WTC11 (cell line): ENCODE measurements around the gene TSPAN2. TPM values are rescaled to one million over a fixed set of nuclear protein-coding genes. Genes with fewer than 3 reads are reported as not detected.

ENCODE experiments used
- ATAC-seq: fragments of 200-7000 bp; cut with Tn5 transposase; 2 replicates; pipeline ENCODE4 v1.10.0; 2021; ENCODE audit warnings: mild to moderate bottlenecking, moderate library complexity
- CTCF ChIA-PET: fragments of 300-600 bp; sonication (Branson Sonifier 250); formaldehyde crosslinking; loops from one replicate; lab custom pipeline; 2021; ENCODE audit warnings: antibody characterized with exemption; lab: Charles Lee
- POLR2A ChIA-PET: fragments of 350-600 bp; sonication (Branson Sonifier 250); formaldehyde crosslinking; loops from one replicate; lab custom pipeline; 2021; ENCODE audit warnings: antibody characterized with exemption; lab: Charles Lee
- DNase-seq: peaks from one replicate; pipeline ENCODE4 v3.0.0; 2021; ENCODE audit warnings: low spot score
- H3K27ac Mint-ChIP-seq: 2 replicates; pipeline ENCODE4 v1.8.0; 2021; ENCODE audit warnings: mixed read lengths
- H3K27me3 Mint-ChIP-seq: 2 replicates; pipeline ENCODE4 v1.8.0; 2021; ENCODE audit warnings: low read depth, mild to moderate bottlenecking, moderate library complexity, mixed read lengths
- H3K36me3 Mint-ChIP-seq: 2 replicates; pipeline ENCODE4 v1.8.0; 2021; ENCODE audit warnings: mixed read lengths
- H3K4me1 Mint-ChIP-seq: 2 replicates; pipeline ENCODE4 v1.8.0; 2022; ENCODE audit warnings: mixed read lengths
- H3K4me3 Mint-ChIP-seq: 2 replicates; pipeline ENCODE4 v1.8.0; 2021; ENCODE audit warnings: mild to moderate bottlenecking, moderate library complexity, mixed read lengths
- H3K9me3 Mint-ChIP-seq: 2 replicates; pipeline ENCODE4 v1.8.0; 2021; ENCODE audit warnings: mixed read lengths
- ATF1 ChIP-seq: sonication (generic); formaldehyde crosslinking; IDR thresholded peaks from 2 replicates; pipeline ENCODE4 v1.8.1; 2023; ENCODE audit warnings: mild to moderate bottlenecking, moderate library complexity, missing genetic modification reagents
- CDX4 ChIP-seq: fragments of 250-450 bp; sonication (Bioruptor Pico); IDR thresholded peaks from 2 replicates; pipeline ENCODE4 v1.9.0; 2021; ENCODE audit warnings: moderate library complexity, mild to moderate bottlenecking, inconsistent platforms, borderline replicate concordance
- CREB1 ChIP-seq: sonication (generic); formaldehyde crosslinking; IDR thresholded peaks from 2 replicates; pipeline ENCODE4 v1.8.0; 2023; ENCODE audit warnings: mild to moderate bottlenecking, missing genetic modification reagents
- CREM ChIP-seq: sonication (generic); formaldehyde crosslinking; IDR thresholded peaks from 2 replicates; pipeline ENCODE4 v1.8.1; 2022; ENCODE audit warnings: mild to moderate bottlenecking, missing genetic modification reagents, moderate library complexity
- FOXP1 ChIP-seq: sonication (generic); formaldehyde crosslinking; IDR thresholded peaks from 2 replicates; pipeline ENCODE4 v1.8.0; 2022; ENCODE audit warnings: missing genetic modification reagents, mild to moderate bottlenecking, moderate library complexity, borderline replicate concordance
- NFE2L1 ChIP-seq: sonication (generic); formaldehyde crosslinking; IDR thresholded peaks from 2 replicates; pipeline ENCODE4 v1.8.1; 2023; ENCODE audit warnings: missing genetic modification reagents
- NR3C1 ChIP-seq: sonication (generic); formaldehyde crosslinking; conservative IDR thresholded peaks from 2 replicates; pipeline ENCODE4 v1.8.1; 2023; ENCODE audit warnings: low read depth, mild to moderate bottlenecking, missing genetic modification reagents
- PREB ChIP-seq: sonication (generic); formaldehyde crosslinking; IDR thresholded peaks from 2 replicates; pipeline ENCODE4 v1.8.1; 2022; ENCODE audit warnings: mild to moderate bottlenecking, missing genetic modification reagents, moderate library complexity, borderline replicate concordance
- SOX15 ChIP-seq: fragments of 250-450 bp; sonication (Bioruptor Pico); IDR thresholded peaks from 2 replicates; pipeline ENCODE4 v1.9.0; 2021; ENCODE audit warnings: mild to moderate bottlenecking
- TEAD1 ChIP-seq: sonication (generic); formaldehyde crosslinking; IDR thresholded peaks from 2 replicates; pipeline ENCODE4 v1.8.0; 2022; ENCODE audit warnings: mild to moderate bottlenecking, missing genetic modification reagents
- TP53 ChIP-seq: sonication (generic); formaldehyde crosslinking; IDR thresholded peaks from 2 replicates; pipeline ENCODE4 v1.8.1; 2023; ENCODE audit warnings: mild to moderate bottlenecking, missing genetic modification reagents
- USF1 ChIP-seq: sonication (generic); formaldehyde crosslinking; IDR thresholded peaks from 2 replicates; pipeline ENCODE4 v1.8.0; 2022; ENCODE audit warnings: mild to moderate bottlenecking, missing genetic modification reagents
- ZNF219 ChIP-seq: sonication (generic); formaldehyde crosslinking; IDR thresholded peaks from 2 replicates; pipeline ENCODE4 v1.8.0; 2023; ENCODE audit warnings: missing genetic modification reagents, mild to moderate bottlenecking, borderline replicate concordance
- ZNF416 ChIP-seq: fragments of 250-450 bp; sonication (Bioruptor Pico); IDR thresholded peaks from 2 replicates; pipeline ENCODE4 v1.9.0; 2021; ENCODE audit warnings: mild to moderate bottlenecking, inconsistent platforms
- ZNF423 ChIP-seq: fragments of 250-450 bp; sonication (Bioruptor Pico); IDR thresholded peaks from 2 replicates; pipeline ENCODE4 v2.1.2; 2022; ENCODE audit warnings: mild to moderate bottlenecking, moderate library complexity
- total RNA-seq: library from RNA; stranded (reverse); gene quantifications from 3 replicates; pipeline ENCODE4 v1.2.3, GENCODE V29; 2021
- TF ChIP-seq, protein P1 (sequence below): fragments of 250-450 bp; sonication (Bioruptor Pico); IDR thresholded peaks from 2 replicates; pipeline ENCODE4 v2.1.2; 2022; ENCODE audit warnings: mild to moderate bottlenecking, moderate library complexity
- TF ChIP-seq, protein P2 (sequence below): sonication (generic); formaldehyde crosslinking; IDR thresholded peaks from 2 replicates; pipeline ENCODE4 v1.8.1; 2022; ENCODE audit warnings: missing genetic modification reagents, borderline replicate concordance
- TF ChIP-seq, protein P3 (sequence below): fragments of 250-450 bp; sonication (Bioruptor Pico); IDR thresholded peaks from 2 replicates; pipeline ENCODE4 v1.9.0; 2021; ENCODE audit warnings: mild to moderate bottlenecking
- TF ChIP-seq, protein P4 (sequence below): sonication (generic); formaldehyde crosslinking; IDR thresholded peaks from 2 replicates; pipeline ENCODE4 v1.8.0; 2023; ENCODE audit warnings: mild to moderate bottlenecking, missing genetic modification reagents

The TSPAN2 gene
- total RNA-seq, 1 experiment from 2014 or later, result 12.0 TPM

DNA sequence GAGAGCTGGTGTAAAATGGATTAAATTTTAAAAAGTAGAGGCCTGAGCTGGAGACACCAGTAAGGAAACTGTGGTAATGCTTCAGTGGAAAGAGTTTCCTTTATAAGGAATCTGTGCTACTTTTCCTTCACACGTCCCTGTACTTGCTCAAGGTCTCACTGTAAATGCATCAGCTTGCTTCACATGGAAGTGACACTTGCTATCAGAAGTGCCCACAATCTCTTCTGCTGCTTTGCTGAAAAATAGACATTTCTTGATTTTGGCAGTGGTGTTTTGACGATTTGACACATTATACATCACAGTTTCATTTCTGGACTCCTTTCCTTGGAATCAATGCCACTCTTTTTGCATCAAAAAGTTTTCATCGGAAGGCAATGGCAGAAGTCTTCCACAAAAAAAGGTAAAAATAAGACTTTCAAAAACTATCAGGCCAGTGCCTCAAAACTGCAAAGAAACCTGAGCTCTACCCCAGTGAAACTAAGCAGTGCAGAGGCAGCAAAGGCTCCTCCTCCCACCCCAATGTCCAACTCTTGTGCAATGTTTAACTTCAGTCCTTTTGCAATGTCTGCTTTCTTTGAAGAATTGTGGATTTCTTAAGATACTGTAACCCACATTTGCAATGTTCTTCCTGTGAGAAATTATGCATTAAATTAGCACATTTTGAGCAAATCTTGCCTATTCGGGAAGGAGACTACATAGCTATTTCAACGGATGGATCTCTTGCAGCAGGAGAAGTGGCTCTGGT, 18.4 kb upstream of the TSPAN2 start (continued):
- TF ChIP-seq, protein P1, sequence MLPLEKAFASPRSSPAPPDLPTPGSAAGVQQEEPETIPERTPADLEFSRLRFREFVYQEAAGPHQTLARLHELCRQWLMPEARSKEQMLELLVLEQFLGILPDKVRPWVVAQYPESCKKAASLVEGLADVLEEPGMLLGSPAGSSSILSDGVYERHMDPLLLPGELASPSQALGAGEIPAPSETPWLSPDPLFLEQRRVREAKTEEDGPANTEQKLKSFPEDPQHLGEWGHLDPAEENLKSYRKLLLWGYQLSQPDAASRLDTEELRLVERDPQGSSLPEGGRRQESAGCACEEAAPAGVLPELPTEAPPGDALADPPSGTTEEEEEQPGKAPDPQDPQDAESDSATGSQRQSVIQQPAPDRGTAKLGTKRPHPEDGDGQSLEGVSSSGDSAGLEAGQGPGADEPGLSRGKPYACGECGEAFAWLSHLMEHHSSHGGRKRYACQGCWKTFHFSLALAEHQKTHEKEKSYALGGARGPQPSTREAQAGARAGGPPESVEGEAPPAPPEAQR, result no peak
- TF ChIP-seq ZNF219 (CRISPR knock-in tag), result no peak
- no peak for TF ChIP-seq NR3C1 (CRISPR knock-in tag)
- no peak for TF ChIP-seq ZNF423 (CRISPR knock-in tag)

- H3K4me1 Mint-ChIP-seq, result peaks cover 2% of the 10 kb centered on the region
- TF ChIP-seq, protein P2, sequence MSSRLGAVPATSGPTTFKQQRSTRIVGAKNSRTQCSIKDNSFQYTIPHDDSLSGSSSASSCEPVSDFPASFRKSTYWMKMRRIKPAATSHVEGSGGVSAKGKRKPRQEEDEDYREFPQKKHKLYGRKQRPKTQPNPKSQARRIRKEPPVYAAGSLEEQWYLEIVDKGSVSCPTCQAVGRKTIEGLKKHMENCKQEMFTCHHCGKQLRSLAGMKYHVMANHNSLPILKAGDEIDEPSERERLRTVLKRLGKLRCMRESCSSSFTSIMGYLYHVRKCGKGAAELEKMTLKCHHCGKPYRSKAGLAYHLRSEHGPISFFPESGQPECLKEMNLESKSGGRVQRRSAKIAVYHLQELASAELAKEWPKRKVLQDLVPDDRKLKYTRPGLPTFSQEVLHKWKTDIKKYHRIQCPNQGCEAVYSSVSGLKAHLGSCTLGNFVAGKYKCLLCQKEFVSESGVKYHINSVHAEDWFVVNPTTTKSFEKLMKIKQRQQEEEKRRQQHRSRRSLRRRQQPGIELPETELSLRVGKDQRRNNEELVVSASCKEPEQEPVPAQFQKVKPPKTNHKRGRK (CRISPR knock-in tag), result no peak
- TF ChIP-seq NFE2L1 (CRISPR knock-in tag), result no peak
- no peak for TF ChIP-seq CREB1 (CRISPR knock-in tag)
- no peak for TF ChIP-seq PREB (CRISPR knock-in tag)
- no peak for TF ChIP-seq CDX4
- no peak for TF ChIP-seq CREM (CRISPR knock-in tag)
- TF ChIP-seq USF1 (CRISPR knock-in tag), result no peak
- TF ChIP-seq, protein P3, sequence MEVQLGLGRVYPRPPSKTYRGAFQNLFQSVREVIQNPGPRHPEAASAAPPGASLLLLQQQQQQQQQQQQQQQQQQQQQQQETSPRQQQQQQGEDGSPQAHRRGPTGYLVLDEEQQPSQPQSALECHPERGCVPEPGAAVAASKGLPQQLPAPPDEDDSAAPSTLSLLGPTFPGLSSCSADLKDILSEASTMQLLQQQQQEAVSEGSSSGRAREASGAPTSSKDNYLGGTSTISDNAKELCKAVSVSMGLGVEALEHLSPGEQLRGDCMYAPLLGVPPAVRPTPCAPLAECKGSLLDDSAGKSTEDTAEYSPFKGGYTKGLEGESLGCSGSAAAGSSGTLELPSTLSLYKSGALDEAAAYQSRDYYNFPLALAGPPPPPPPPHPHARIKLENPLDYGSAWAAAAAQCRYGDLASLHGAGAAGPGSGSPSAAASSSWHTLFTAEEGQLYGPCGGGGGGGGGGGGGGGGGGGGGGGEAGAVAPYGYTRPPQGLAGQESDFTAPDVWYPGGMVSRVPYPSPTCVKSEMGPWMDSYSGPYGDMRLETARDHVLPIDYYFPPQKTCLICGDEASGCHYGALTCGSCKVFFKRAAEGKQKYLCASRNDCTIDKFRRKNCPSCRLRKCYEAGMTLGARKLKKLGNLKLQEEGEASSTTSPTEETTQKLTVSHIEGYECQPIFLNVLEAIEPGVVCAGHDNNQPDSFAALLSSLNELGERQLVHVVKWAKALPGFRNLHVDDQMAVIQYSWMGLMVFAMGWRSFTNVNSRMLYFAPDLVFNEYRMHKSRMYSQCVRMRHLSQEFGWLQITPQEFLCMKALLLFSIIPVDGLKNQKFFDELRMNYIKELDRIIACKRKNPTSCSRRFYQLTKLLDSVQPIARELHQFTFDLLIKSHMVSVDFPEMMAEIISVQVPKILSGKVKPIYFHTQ (CRISPR knock-in tag), result no peak
- TF ChIP-seq, protein P4, sequence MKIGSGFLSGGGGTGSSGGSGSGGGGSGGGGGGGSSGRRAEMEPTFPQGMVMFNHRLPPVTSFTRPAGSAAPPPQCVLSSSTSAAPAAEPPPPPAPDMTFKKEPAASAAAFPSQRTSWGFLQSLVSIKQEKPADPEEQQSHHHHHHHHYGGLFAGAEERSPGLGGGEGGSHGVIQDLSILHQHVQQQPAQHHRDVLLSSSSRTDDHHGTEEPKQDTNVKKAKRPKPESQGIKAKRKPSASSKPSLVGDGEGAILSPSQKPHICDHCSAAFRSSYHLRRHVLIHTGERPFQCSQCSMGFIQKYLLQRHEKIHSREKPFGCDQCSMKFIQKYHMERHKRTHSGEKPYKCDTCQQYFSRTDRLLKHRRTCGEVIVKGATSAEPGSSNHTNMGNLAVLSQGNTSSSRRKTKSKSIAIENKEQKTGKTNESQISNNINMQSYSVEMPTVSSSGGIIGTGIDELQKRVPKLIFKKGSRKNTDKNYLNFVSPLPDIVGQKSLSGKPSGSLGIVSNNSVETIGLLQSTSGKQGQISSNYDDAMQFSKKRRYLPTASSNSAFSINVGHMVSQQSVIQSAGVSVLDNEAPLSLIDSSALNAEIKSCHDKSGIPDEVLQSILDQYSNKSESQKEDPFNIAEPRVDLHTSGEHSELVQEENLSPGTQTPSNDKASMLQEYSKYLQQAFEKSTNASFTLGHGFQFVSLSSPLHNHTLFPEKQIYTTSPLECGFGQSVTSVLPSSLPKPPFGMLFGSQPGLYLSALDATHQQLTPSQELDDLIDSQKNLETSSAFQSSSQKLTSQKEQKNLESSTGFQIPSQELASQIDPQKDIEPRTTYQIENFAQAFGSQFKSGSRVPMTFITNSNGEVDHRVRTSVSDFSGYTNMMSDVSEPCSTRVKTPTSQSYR (CRISPR knock-in tag), result no peak
- TF ChIP-seq TP53 (CRISPR knock-in tag), result no peak
- no peak for TF ChIP-seq FOXP1 (CRISPR knock-in tag)
- TF ChIP-seq ATF1 (CRISPR knock-in tag), result no peak
- TF ChIP-seq ZNF416 (CRISPR knock-in tag), result no peak
- TF ChIP-seq TEAD1, result no peak
- no peak for TF ChIP-seq SOX15 (CRISPR knock-in tag)
- TF ChIP-seq, all 79 proteins: peak for 0
- Mint-ChIP-seq H3K27ac (no peak overlapping the region), H3K4me3 (no peak overlapping the region), H3K27me3 (no peaks in the 10 kb centered on the region; the same call in none of the 2 replicates), H3K36me3 (peaks cover 3% of the 10 kb centered on the region; the same call in 1 of the 2 replicates), H3K9me3 (peaks cover 20% of the 10 kb centered on the region)
- DNase-seq (no peak), ATAC-seq (no peak)
- CTCF ChIA-PET, result no interaction called here
- POLR2A ChIA-PET, result no interaction called here
These were observed 16.5 kb upstream of the TSPAN2 start for GRCh38 chr1:115105831-115106230.
